Measurements from ENCODE around the gene SDCCAG8. TPM values are rescaled to one million over a fixed set of nuclear protein-coding genes. Genes with fewer than 3 reads are reported as not detected.

SDCCAG8 gene
- total and polyA plus RNA-seq, 10 donors, result 14.8 to 79.3 (median 46.5) TPM

DNA sequence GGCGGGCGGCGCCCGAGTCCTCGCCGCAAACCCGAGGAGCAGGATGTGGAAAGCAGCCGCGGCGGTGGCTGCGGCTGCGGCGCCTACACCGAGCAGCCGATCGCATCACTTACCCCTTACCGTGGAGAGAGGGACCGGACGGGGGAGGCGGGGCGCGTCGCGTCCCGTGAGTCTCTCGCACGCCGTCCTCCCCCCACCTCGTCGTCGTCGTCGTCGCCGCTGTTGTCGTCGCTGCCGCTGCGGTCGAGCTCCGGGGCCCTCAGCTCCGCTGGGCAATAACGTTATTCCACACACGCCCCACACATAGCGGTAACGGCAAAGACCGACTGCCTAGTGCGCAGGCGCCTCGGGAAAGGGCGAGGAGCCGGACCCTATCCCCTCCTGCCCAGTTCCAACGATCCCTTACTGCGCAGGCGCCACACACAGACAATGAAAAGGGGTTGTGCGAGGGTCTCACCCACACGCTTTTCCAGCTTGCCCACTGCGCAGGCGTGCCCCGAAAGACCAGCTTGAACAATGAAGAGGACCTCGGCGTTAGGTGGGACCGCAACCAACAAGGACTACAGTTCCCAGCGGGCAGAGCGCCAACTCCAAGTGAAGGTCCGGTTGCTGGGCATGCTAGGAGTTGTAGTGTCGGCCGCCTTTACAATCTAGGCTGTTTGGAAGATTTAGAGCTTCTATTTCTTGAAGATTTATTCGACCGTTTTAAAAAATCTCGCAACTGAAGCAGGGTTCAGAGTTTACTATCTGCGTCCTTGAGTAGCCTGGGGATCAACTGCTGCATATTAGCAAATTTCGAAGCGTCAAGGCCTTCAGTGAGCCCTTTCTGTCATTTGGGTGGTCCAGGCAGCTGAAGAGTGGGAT, 682 bp upstream of the SDCCAG8 start, which contains the start of gene CEP170:
TSS of gene CEP170 (minus strand) at position 355 of the 864 bp plus-strand sequence. CDS start 30,001 bp downstream, outside the sequence.
- Histone ChIP-seq H3K27ac (peak within 1 kb of the TSS; percentile 97 to 99 (median 98)), H3K36me3 (no peaks in the 10 kb centered on the region), H3K4me3 (peak within 1 kb of the TSS; percentile 44 to 97 (median 80)), H3K4me1 (peaks cover 22 to 73% (median 54%) of the 10 kb centered on the region in 6 donors), H3K9me3 (no peaks in the 10 kb centered on the region), H3K27me3 (replicated peaks in 1 of 7) (no peaks in the 10 kb centered on the region)
- intact Hi-C loops (cut with DNase I; ENCODE audit: low total_unique reads), result no loop called here
- 0% methylated on average over 15 to 74 of the region's 74 CpGs for WGBS, 5 donors
- DNase-seq, result peak; percentile 97
- TF ChIP-seq POLR2A (IDR thresholded peaks at IDR 0.05) (peak in 1 of 3 donors; percentile 59), POLR2AphosphoS5 (IDR thresholded peaks at IDR 0.05) (peak; percentile 96 to 97 (median 96))
- TF ChIP-seq, protein P1, sequence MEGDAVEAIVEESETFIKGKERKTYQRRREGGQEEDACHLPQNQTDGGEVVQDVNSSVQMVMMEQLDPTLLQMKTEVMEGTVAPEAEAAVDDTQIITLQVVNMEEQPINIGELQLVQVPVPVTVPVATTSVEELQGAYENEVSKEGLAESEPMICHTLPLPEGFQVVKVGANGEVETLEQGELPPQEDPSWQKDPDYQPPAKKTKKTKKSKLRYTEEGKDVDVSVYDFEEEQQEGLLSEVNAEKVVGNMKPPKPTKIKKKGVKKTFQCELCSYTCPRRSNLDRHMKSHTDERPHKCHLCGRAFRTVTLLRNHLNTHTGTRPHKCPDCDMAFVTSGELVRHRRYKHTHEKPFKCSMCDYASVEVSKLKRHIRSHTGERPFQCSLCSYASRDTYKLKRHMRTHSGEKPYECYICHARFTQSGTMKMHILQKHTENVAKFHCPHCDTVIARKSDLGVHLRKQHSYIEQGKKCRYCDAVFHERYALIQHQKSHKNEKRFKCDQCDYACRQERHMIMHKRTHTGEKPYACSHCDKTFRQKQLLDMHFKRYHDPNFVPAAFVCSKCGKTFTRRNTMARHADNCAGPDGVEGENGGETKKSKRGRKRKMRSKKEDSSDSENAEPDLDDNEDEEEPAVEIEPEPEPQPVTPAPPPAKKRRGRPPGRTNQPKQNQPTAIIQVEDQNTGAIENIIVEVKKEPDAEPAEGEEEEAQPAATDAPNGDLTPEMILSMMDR (IDR thresholded peaks at IDR 0.05 in 8 of 11, conservative IDR thresholded peaks at IDR 0.05 in 3 of 11), result peak in 2 of 11 experiments; percentile 16 to 22

GRCh38 chr1:243256590-243256989, 749 bp downstream of the SDCCAG8 start:
- 28 to 48% (median 37%) methylated on average over 2 of the region's 2 CpGs for WGBS, 5 donors
- intact Hi-C loops (cut with DNase I; ENCODE audit: low total_unique reads), result no loop called here
- H3K36me3 ChIP-seq, result no peaks in the 10 kb centered on the region
- H3K4me1 ChIP-seq, result peaks cover 22 to 69% (median 46%) of the 10 kb centered on the region in 6 donors
- TF ChIP-seq POLR2A (IDR thresholded peaks at IDR 0.05), result no peak
- TF ChIP-seq, protein P1 (IDR thresholded peaks at IDR 0.05 in 8 of 11, conservative IDR thresholded peaks at IDR 0.05 in 3 of 11), result no peak
- no peak for TF ChIP-seq POLR2AphosphoS5 (IDR thresholded peaks at IDR 0.05)
- no peak for DNase-seq
- H3K27me3 ChIP-seq (replicated peaks in 1 of 7), result no peaks in the 10 kb centered on the region
- no peaks in the 10 kb centered on the region for H3K9me3 ChIP-seq
- H3K27ac ChIP-seq, result peak overlapping the region; percentile 97 to 99 (median 98)
- H3K4me3 ChIP-seq, result peak overlapping the region; percentile 44 to 97 (median 80)

DNA sequence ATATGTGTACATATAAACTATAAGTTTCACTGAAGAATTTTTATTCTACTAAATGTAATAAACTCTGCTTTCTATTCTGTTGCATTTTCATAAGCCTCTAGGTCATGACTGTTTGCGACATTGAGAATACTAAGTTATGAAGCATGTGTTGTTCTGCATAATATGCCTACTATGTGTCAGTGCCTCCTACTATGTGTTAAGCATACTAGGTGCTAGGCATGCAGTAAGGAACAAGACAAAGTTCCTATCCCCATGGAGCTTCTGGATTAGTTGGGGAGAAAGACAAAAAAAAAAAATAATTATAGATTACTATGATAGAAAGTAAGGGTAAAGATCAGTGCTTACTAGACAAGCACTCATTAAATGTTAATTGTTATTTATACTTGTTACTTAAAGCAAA, 1.3 kb downstream of the SDCCAG8 start:
- intact Hi-C loops (cut with DNase I; ENCODE audit: low total_unique reads), result no loop called here
- Histone ChIP-seq H3K9me3 (no peaks in the 10 kb centered on the region), H3K4me1 (peaks cover 22 to 63% (median 40%) of the 10 kb centered on the region in 6 donors), H3K36me3 (no peaks in the 10 kb centered on the region), H3K27me3 (replicated peaks in 1 of 7) (no peaks in the 10 kb centered on the region), H3K4me3 (peak overlapping the region in 2 of 8 donors; percentile 79 to 86), H3K27ac (peak overlapping the region in 1 of 8 donors; percentile 99)
- no peak for TF ChIP-seq POLR2AphosphoS5 (IDR thresholded peaks at IDR 0.05)
- no peak for TF ChIP-seq POLR2A (IDR thresholded peaks at IDR 0.05)
- TF ChIP-seq, protein P1 (IDR thresholded peaks at IDR 0.05 in 8 of 11, conservative IDR thresholded peaks at IDR 0.05 in 3 of 11), result no peak
- 84 to 98% (median 88%) methylated on average over 1 of the region's 1 CpG for WGBS, 5 donors
- no peak for DNase-seq

DNA sequence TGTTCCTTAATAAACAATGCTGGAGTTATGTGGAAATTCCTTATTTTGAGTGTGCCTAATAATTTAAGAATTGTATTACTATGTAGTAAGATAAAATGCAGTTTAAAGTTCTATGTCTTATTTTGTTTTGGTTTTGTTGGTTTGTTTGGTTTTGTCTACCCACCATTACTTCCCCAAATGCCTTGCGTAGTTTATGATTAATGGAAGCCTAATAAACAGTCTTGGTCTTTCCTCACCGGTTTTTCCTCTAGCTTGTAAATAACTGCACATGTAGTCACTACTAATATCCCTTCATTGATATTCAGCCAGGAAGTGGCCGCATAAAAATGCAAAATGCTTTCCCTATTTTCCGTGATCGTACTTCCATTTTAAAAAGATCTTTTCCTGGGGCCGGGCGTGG, 2.9 kb downstream of the SDCCAG8 start:
- Histone ChIP-seq H3K4me3 (no peak overlapping the region), H3K27me3 (replicated peaks in 1 of 7) (no peaks in the 10 kb centered on the region), H3K27ac (no peak overlapping the region), H3K4me1 (peaks cover 9 to 51% (median 24%) of the 10 kb centered on the region in 6 donors), H3K36me3 (no peaks in the 10 kb centered on the region), H3K9me3 (no peaks in the 10 kb centered on the region)
- DNase-seq, result no peak
- 83 to 95% (median 92%) methylated on average over 7 of the region's 7 CpGs for WGBS, 5 donors
- TF ChIP-seq POLR2AphosphoS5 (IDR thresholded peaks at IDR 0.05), result no peak
- intact Hi-C loops (cut with DNase I; ENCODE audit: low total_unique reads), result no loop called here

Data from spleen (tissue), 11 donors.